Measurements from ENCODE around the gene FOXO4. TPM values are rescaled to one million over a fixed set of nuclear protein-coding genes. Genes with fewer than 3 reads are reported as not detected.
A peak's percentile ranks its signal among the peaks of the same experiment; 100 is the strongest.

FOXO4 gene
- total and polyA plus RNA-seq, 4 donors = 10.3 to 19.0 (median 12.8) TPM

GRCh38 chrX:71068044-71068918 is 27.4 kb upstream of the FOXO4 start, which contains the start of gene SNX12:
TSS of gene SNX12 (minus strand) at chrX:71068334. CDS start at chrX:71068306, 28 bp downstream.
- Histone ChIP-seq H3K9me3 (ENCODE audit: control insufficient read depth, insufficient read depth, low read length) (no peaks in the 10 kb centered on the region), H3K27ac (ENCODE audit: low read depth, low read length) (peak within 1 kb of the TSS; percentile 84), H3K4me1 (ENCODE audit: control insufficient read depth, insufficient read depth, low read length) (peaks cover 3% of the 10 kb centered on the region), H3K4me3 (ENCODE audit: low read depth, low read length) (peak within 1 kb of the TSS; percentile 72), H3K36me3 (ENCODE audit: control insufficient read depth, insufficient read depth, low read length) (no peaks in the 10 kb centered on the region), H3K27me3 (ENCODE audit: control insufficient read depth, insufficient read depth, low read length) (no peaks in the 10 kb centered on the region)
- 30% methylated on average over 62 of the region's 73 CpGs for WGBS (ENCODE audit: insufficient coverage)
- DNase-seq (ENCODE audit: low read depth in 4 of 6, low spot score in 6 of 6) = peak; percentile 69 to 98 (median 84)

GRCh38 chrX:71070531-71070930 is 25.1 kb upstream of the FOXO4 start:
- Histone ChIP-seq H3K27ac (ENCODE audit: low read depth, low read length) (no peak overlapping the region), H3K4me3 (ENCODE audit: low read depth, low read length) (no peak overlapping the region), H3K27me3 (ENCODE audit: control insufficient read depth, insufficient read depth, low read length) (no peaks in the 10 kb centered on the region), H3K9me3 (ENCODE audit: control insufficient read depth, insufficient read depth, low read length) (no peaks in the 10 kb centered on the region), H3K36me3 (ENCODE audit: control insufficient read depth, insufficient read depth, low read length) (no peaks in the 10 kb centered on the region), H3K4me1 (ENCODE audit: control insufficient read depth, insufficient read depth, low read length) (peaks cover 3% of the 10 kb centered on the region)
- no peak for DNase-seq (ENCODE audit: low read depth in 4 of 6, low spot score in 6 of 6)
- WGBS (ENCODE audit: insufficient coverage) = 63% methylated on average over 4 of the region's 5 CpGs

GRCh38 chrX:71081330-71082123 is 14.1 kb upstream of the FOXO4 start:
- H3K27me3 ChIP-seq (ENCODE audit: control insufficient read depth, insufficient read depth, low read length) = no peaks in the 10 kb centered on the region
- WGBS (ENCODE audit: insufficient coverage) = no CpG with 5 or more reads among the region's 3 CpGs
- no peaks in the 10 kb centered on the region for H3K4me1 ChIP-seq (ENCODE audit: control insufficient read depth, insufficient read depth, low read length)
- H3K9me3 ChIP-seq (ENCODE audit: control insufficient read depth, insufficient read depth, low read length) = no peaks in the 10 kb centered on the region
- DNase-seq (ENCODE audit: low read depth in 4 of 6, low spot score in 6 of 6) = no peak
- H3K27ac ChIP-seq (ENCODE audit: low read depth, low read length) = no peak overlapping the region
- no peak overlapping the region for H3K4me3 ChIP-seq (ENCODE audit: low read depth, low read length)
- H3K36me3 ChIP-seq (ENCODE audit: control insufficient read depth, insufficient read depth, low read length) = no peaks in the 10 kb centered on the region

- H3K9me3 ChIP-seq (ENCODE audit: control insufficient read depth, insufficient read depth, low read length) = no peaks in the 10 kb centered on the region
- 90% methylated on average over 4 of the region's 5 CpGs for WGBS (ENCODE audit: insufficient coverage)
- H3K36me3 ChIP-seq (ENCODE audit: control insufficient read depth, insufficient read depth, low read length) = no peaks in the 10 kb centered on the region
- H3K4me3 ChIP-seq (ENCODE audit: low read depth, low read length) = no peak overlapping the region
- no peak overlapping the region for H3K27ac ChIP-seq (ENCODE audit: low read depth, low read length)
- DNase-seq (ENCODE audit: low read depth in 4 of 6, low spot score in 6 of 6) = no peak
- no peaks in the 10 kb centered on the region for H3K27me3 ChIP-seq (ENCODE audit: control insufficient read depth, insufficient read depth, low read length)
- H3K4me1 ChIP-seq (ENCODE audit: control insufficient read depth, insufficient read depth, low read length) = no peaks in the 10 kb centered on the region
Measured at GRCh38 chrX:71082124-71082647, 13.5 kb upstream of the FOXO4 start.

- Histone ChIP-seq H3K27ac (ENCODE audit: low read depth, low read length) (no peak overlapping the region), H3K9me3 (ENCODE audit: control insufficient read depth, insufficient read depth, low read length) (no peaks in the 10 kb centered on the region), H3K36me3 (ENCODE audit: control insufficient read depth, insufficient read depth, low read length) (no peaks in the 10 kb centered on the region), H3K4me1 (ENCODE audit: control insufficient read depth, insufficient read depth, low read length) (no peaks in the 10 kb centered on the region), H3K4me3 (ENCODE audit: low read depth, low read length) (no peak overlapping the region), H3K27me3 (ENCODE audit: control insufficient read depth, insufficient read depth, low read length) (no peaks in the 10 kb centered on the region)
- 92% methylated on average over 4 of the region's 4 CpGs for WGBS (ENCODE audit: insufficient coverage)
- DNase-seq (ENCODE audit: low read depth in 4 of 6, low spot score in 6 of 6) = no peak
Measured at GRCh38 chrX:71082822-71083221, 12.8 kb upstream of the FOXO4 start.

GRCh38 chrX:71085900-71086299 is 9.8 kb upstream of the FOXO4 start:
- no peak for DNase-seq (ENCODE audit: low read depth in 4 of 6, low spot score in 6 of 6)
- 69% methylated on average over 2 of the region's 4 CpGs for WGBS (ENCODE audit: insufficient coverage)
- H3K4me3 ChIP-seq (ENCODE audit: low read depth, low read length) = no peak overlapping the region
- no peaks in the 10 kb centered on the region for H3K9me3 ChIP-seq (ENCODE audit: control insufficient read depth, insufficient read depth, low read length)
- H3K36me3 ChIP-seq (ENCODE audit: control insufficient read depth, insufficient read depth, low read length) = no peaks in the 10 kb centered on the region
- H3K4me1 ChIP-seq (ENCODE audit: control insufficient read depth, insufficient read depth, low read length) = no peaks in the 10 kb centered on the region
- H3K27me3 ChIP-seq (ENCODE audit: control insufficient read depth, insufficient read depth, low read length) = no peaks in the 10 kb centered on the region
- peak overlapping the region; percentile 25 for H3K27ac ChIP-seq (ENCODE audit: low read depth, low read length)

GRCh38 chrX:71091263-71091662 is 4.4 kb upstream of the FOXO4 start:
- Histone ChIP-seq H3K4me1 (ENCODE audit: control insufficient read depth, insufficient read depth, low read length) (peaks cover under 1% of the 10 kb centered on the region), H3K4me3 (ENCODE audit: low read depth, low read length) (no peak overlapping the region), H3K9me3 (ENCODE audit: control insufficient read depth, insufficient read depth, low read length) (no peaks in the 10 kb centered on the region), H3K27me3 (ENCODE audit: control insufficient read depth, insufficient read depth, low read length) (no peaks in the 10 kb centered on the region), H3K27ac (ENCODE audit: low read depth, low read length) (no peak overlapping the region), H3K36me3 (ENCODE audit: control insufficient read depth, insufficient read depth, low read length) (no peaks in the 10 kb centered on the region)
- DNase-seq (ENCODE audit: low read depth in 4 of 6, low spot score in 6 of 6) = no peak
- 62% methylated on average over 2 of the region's 5 CpGs for WGBS (ENCODE audit: insufficient coverage)

- no peak overlapping the region for H3K27ac ChIP-seq (ENCODE audit: low read depth, low read length)
- no peaks in the 10 kb centered on the region for H3K36me3 ChIP-seq (ENCODE audit: control insufficient read depth, insufficient read depth, low read length)
- H3K4me3 ChIP-seq (ENCODE audit: low read depth, low read length) = peak overlapping the region; percentile 62
- WGBS (ENCODE audit: insufficient coverage) = 45% methylated on average over 4 of the region's 6 CpGs
- H3K4me1 ChIP-seq (ENCODE audit: control insufficient read depth, insufficient read depth, low read length) = peaks cover 11% of the 10 kb centered on the region
- no peaks in the 10 kb centered on the region for H3K9me3 ChIP-seq (ENCODE audit: control insufficient read depth, insufficient read depth, low read length)
- no peak for DNase-seq (ENCODE audit: low read depth in 4 of 6, low spot score in 6 of 6)
- no peaks in the 10 kb centered on the region for H3K27me3 ChIP-seq (ENCODE audit: control insufficient read depth, insufficient read depth, low read length)
Measured at GRCh38 chrX:71095033-71095432, 618 bp upstream of the FOXO4 start.

- Histone ChIP-seq H3K4me3 (ENCODE audit: low read depth, low read length) (peak overlapping the region; percentile 62), H3K27ac (ENCODE audit: low read depth, low read length) (peak overlapping the region; percentile 53), H3K9me3 (ENCODE audit: control insufficient read depth, insufficient read depth, low read length) (no peaks in the 10 kb centered on the region), H3K27me3 (ENCODE audit: control insufficient read depth, insufficient read depth, low read length) (no peaks in the 10 kb centered on the region), H3K36me3 (ENCODE audit: control insufficient read depth, insufficient read depth, low read length) (peaks cover 5% of the 10 kb centered on the region), H3K4me1 (ENCODE audit: control insufficient read depth, insufficient read depth, low read length) (peaks cover 11% of the 10 kb centered on the region)
- DNase-seq (ENCODE audit: low read depth in 4 of 6, low spot score in 6 of 6) = no peak
- 14% methylated on average over 46 of the region's 46 CpGs for WGBS (ENCODE audit: insufficient coverage)
Measured at GRCh38 chrX:71095981-71096759, 519 bp downstream of the FOXO4 start.
